ENCODE results near the gene LTBP3. TPM values are rescaled to one million over a fixed set of nuclear protein-coding genes. Genes with fewer than 3 reads are reported as not detected.
A peak's percentile ranks its signal among the peaks of the same experiment; 100 is the strongest.

The LTBP3 gene
- total RNA-seq (2012; rRNA removed), result 6.6 and 8.3 TPM in 2 replicates
- 145 and 216 TPM in 2 replicates for polyA plus RNA-seq (2012; rRNA removed)
- polyA plus RNA-seq (2012; cell fraction: cytosol; rRNA removed), result 229 and 255 TPM in 2 replicates
- 685 and 1,572 TPM in 2 replicates for polyA plus RNA-seq (2012; cell fraction: nucleus; rRNA removed; ENCODE audit: low replicate concordance)
- percentile 71 among the genes with signal in this experiment for Bru-seq, nascent RNA
- percentile 85 among the genes with signal in this experiment for BruChase-seq, experiment 1, labeled RNA remaining after a 6-hour chase
- percentile 88 among the genes with signal in this experiment for BruChase-seq, experiment 2, labeled RNA remaining after a 2-hour chase
- long read RNA-seq, transcript LTBP3-212 (12 exons, 1,997 nt), result minor isoform, 8 of 207 reads
- long read RNA-seq, transcript LTBP3-221 (17 exons, 3,327 nt), result major isoform, 19 of 207 reads
- long read RNA-seq, partial matches to known transcripts, result 160 of 207 reads
- long read RNA-seq, other reads (novel, unspliced or antisense), result 17 of 207 reads

DNA sequence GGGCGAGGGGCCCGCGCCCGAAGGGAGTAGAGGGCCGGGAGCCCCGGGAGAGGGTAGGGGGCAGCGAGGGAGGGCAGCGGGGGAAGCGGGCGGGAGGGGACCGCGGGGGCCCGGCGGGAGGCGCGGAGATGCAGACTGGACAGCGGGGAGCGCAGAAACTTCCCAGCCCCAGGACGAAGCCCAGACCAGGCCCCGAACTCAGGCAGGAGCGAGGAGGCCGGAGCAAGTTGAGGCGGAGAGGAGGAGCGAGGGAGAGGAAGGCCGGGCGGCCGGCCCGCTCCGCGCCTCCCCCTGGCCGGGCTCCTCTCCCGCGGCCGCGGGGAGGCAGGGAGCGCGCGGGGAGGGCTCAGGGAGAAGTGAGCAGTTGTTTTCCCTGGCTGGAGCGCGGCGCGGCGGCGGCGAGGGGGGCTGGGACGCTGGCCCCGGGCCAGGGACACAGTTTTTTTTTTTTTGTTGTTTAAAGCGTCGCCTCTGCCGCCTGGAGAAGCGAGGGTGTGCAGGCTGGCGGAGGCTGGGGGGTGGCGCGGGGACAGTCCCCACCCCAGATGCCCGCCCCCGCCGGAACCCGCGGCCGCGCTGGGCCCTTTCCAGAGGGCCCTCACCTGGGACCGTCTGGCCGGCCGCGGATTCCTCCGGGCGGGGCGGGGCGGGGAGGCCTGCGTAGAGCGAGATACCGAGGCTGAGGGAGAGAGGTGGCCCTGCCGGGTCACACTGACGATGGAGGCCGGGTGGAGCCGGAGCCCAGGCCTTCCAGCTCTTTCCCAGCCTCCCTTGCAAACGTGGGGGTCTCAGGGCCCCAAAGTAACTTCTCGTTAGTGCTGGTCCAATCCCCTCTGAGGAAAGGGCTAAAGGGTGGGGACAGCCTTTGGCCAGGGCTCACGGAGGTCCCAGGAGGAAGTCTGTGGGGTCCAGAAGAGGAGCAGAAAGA, at the start of gene LTBP3:
Gene LTBP3 (minus strand): TSS at position 358 of the 928 bp plus-strand sequence. CDS start 400 bp downstream, outside the sequence.
- BruUV-seq (replicated peaks), result no TSS peak
- Histone ChIP-seq H3K9ac (ENCODE audit: low read depth, low read length) (peak within 1 kb of the TSS; percentile 71), H2AFZ (replicated peaks; ENCODE audit: low read length, poor library complexity) (peak within 1 kb of the TSS; percentile 85), H3K18ac (ENCODE audit: low read depth, low read length) (peak within 1 kb of the TSS; percentile 87), H3K56ac (ENCODE audit: extremely low read depth, insufficient read depth, low read length) (peak within 1 kb of the TSS; percentile 63; the same call in 1 of the 2 replicates), H3K4ac (ENCODE audit: low read depth, low read length) (peak within 1 kb of the TSS; percentile 96), H3K4me3 (ENCODE audit: insufficient read depth, low read depth, low read length) (peak within 1 kb of the TSS; percentile 74), H3K27me3 (ENCODE audit: control insufficient read depth, insufficient read depth, low read length) (no peaks in the 10 kb centered on the region), H2BK5ac (ENCODE audit: low read depth, low read length, poor library complexity, severe bottlenecking) (peak within 1 kb of the TSS; percentile 72), H3K14ac (replicated peaks; ENCODE audit: low read depth, low read length) (peak within 1 kb of the TSS; percentile 91), H4K5ac (ENCODE audit: low read depth, low read length) (peak within 1 kb of the TSS; percentile 99), H2BK20ac (ENCODE audit: low read depth, low read length) (peak within 1 kb of the TSS; percentile 47), H2AK9ac (replicated peaks; ENCODE audit: low read depth, low read length, poor library complexity) (peak within 1 kb of the TSS; percentile 99), H4K20me1 (ENCODE audit: insufficient read depth, low read length) (peaks cover 12% of the 10 kb centered on the region; the same call in 1 of the 2 replicates), H3K9me3 (ENCODE audit: control insufficient read depth, insufficient read depth, low read length) (no peaks in the 10 kb centered on the region), H2AK5ac (ENCODE audit: low read depth, low read length) (peak within 1 kb of the TSS; percentile 92), H2BK120ac (ENCODE audit: low read depth, low read length) (peak within 1 kb of the TSS; percentile 75), H3K23ac (ENCODE audit: low read depth, low read length) (peak within 1 kb of the TSS; percentile 49), H3K27ac (ENCODE audit: insufficient read depth, low read length) (peak within 1 kb of the TSS; percentile 87), H3K9me1 (ENCODE audit: insufficient read depth, low read length) (peaks cover 25% of the 10 kb centered on the region), H2BK15ac (ENCODE audit: low read depth, low read length) (peak within 1 kb of the TSS; percentile 75; the same call in 2 of the 3 replicates), H3K4me2 (ENCODE audit: low read depth, low read length) (peak within 1 kb of the TSS; percentile 81), H4K91ac (ENCODE audit: insufficient read depth, low read depth, low read length) (peak within 1 kb of the TSS; percentile 93), H3K4me1 (ENCODE audit: control insufficient read depth, insufficient read depth, low read length) (peaks cover 43% of the 10 kb centered on the region), H4K8ac (ENCODE audit: low read depth in 2 of 2, low read length in 2 of 2) (peak within 1 kb of the TSS; percentile 91 to 97), H3K36me3 (ENCODE audit: control insufficient read depth, insufficient read depth, low read length) (no peaks in the 10 kb centered on the region; the same call in 1 of the 2 replicates), H3K79me1 (ENCODE audit: low read depth in 1 of 2, low read length in 2 of 2) (peaks cover 16 to 38% of the 10 kb centered on the region in 2 experiments; a peak in 3 of 4 replicates)
- ATAC-seq (ENCODE audit: low read depth), result peak; percentile 78
- dilution Hi-C loops (cut with HindIII; ENCODE audit: low sequenced_read_pairs, unreplicated experiment) (no loop called here), intact Hi-C loops (cut with micrococcal nuclease) (no loop called here), in situ Hi-C loops (cut with MboI; ENCODE audit: low sequenced_read_pairs) (no loop called here)
- ChIA-PET CTCF (interaction anchor here (1.3 kb wide), 1 partner anchor 15 kb away, joined by 4 read pairs; the partner anchor contains the start of gene FAM89B), POLR2A (ENCODE audit: unreplicated experiment) (no interaction called here)
- peak; percentile 71 for DNase-seq
- WGBS, 2 experiments (ENCODE audit: extremely low coverage in 2 of 2, insufficient read length in 1 of 2), result 0% methylated on average over 25 of the region's 79 CpGs; no CpG with 5 or more reads in 1 of the 2 experiments
- TF ChIP-seq RAD21 (IDR thresholded peaks at IDR 0.05; ENCODE audit: low read length) (0 out of 2 replicates have a peak, but pooled peaks have one; percentile 10), RCOR1 (IDR thresholded peaks at IDR 0.05; ENCODE audit: insufficient replicate concordance, low read length) (no peak), CTCF (conservative IDR thresholded peaks at IDR 0.05; ENCODE audit: low read depth, low read length) (0 out of 2 replicates have a peak, but pooled peaks have one; percentile 11), POLR2A (IDR thresholded peaks at IDR 0.05; ENCODE audit: low read depth, low read length) (peak; percentile 27; the same call in 1 of the 2 replicates), RFX5 (IDR thresholded peaks at IDR 0.05; ENCODE audit: low read depth, low read length) (no peak), SMC3 (IDR thresholded peaks at IDR 0.05; ENCODE audit: low read depth, low read length) (no peak), MAZ (IDR thresholded peaks at IDR 0.05; ENCODE audit: borderline replicate concordance, low read depth, low read length) (peak; percentile 46), FOS (IDR thresholded peaks at IDR 0.05; ENCODE audit: low read depth, low read length) (no peak), BHLHE40 (IDR thresholded peaks at IDR 0.05; ENCODE audit: low read depth, low read length) (no peak)

Data from IMR-90 (cell line).